SK-N-SH treated with all-trans-retinoic acid at 6 μM for 48 hours (cell line): ENCODE results near the gene ASTN2.

ENCODE experiments used
- ATAC-seq: fragments of 200-7000 bp; cut with Tn5 transposase; 3 replicates; pipeline ENCODE4 v1.9.1; 2020; ENCODE audit warnings: mild to moderate bottlenecking, moderate library complexity
- ARNTL ChIP-seq: fragments of 450-650 bp; formaldehyde crosslinking; IDR thresholded peaks from 2 replicates; pipeline ENCODE4 v1.5.0; 2020; ENCODE audit warnings: low read depth, mild to moderate bottlenecking, moderate library complexity, borderline replicate concordance
- BACH2 ChIP-seq: fragments of 250-450 bp; sonication (Bioruptor Pico); IDR thresholded peaks from 2 replicates; pipeline ENCODE4 v1.9.0; 2021; ENCODE audit warnings: mild to moderate bottlenecking, borderline replicate concordance
- CSDC2 ChIP-seq: fragments of 250-450 bp; sonication (Bioruptor Pico); IDR thresholded peaks from 2 replicates; pipeline ENCODE4 v1.5.0; 2020; ENCODE audit warnings: mild to moderate bottlenecking, moderate library complexity
- CSRNP3 ChIP-seq: fragments of 250-450 bp; sonication (Bioruptor Pico); IDR thresholded peaks from 2 replicates; pipeline ENCODE4 v1.5.1; 2021; ENCODE audit warnings: mild to moderate bottlenecking, moderate library complexity
- ESRRG ChIP-seq: fragments of 250-450 bp; sonication (Bioruptor Pico); IDR thresholded peaks from 2 replicates; pipeline ENCODE4 v1.6.1; 2021; ENCODE audit warnings: mild to moderate bottlenecking
- GLIS3 ChIP-seq: fragments of 250-450 bp; sonication (Bioruptor Pico); IDR thresholded peaks from 2 replicates; pipeline ENCODE4 v1.5.0; 2020; ENCODE audit warnings: mild to moderate bottlenecking, moderate library complexity
- OSR1 ChIP-seq: fragments of 250-450 bp; sonication (Bioruptor Pico); IDR thresholded peaks from 2 replicates; pipeline ENCODE4 v1.8.0; 2022; ENCODE audit warnings: moderate library complexity, mild to moderate bottlenecking, inconsistent platforms
- PATZ1 ChIP-seq: fragments of 250-450 bp; sonication (Bioruptor Pico); IDR thresholded peaks from 2 replicates; pipeline ENCODE4 v1.8.0; 2020; ENCODE audit warnings: mild to moderate bottlenecking, moderate library complexity, borderline replicate concordance
- POU6F1 ChIP-seq: fragments of 250-450 bp; sonication (Bioruptor Pico); IDR thresholded peaks from 2 replicates; pipeline ENCODE4 v1.8.0; 2021; ENCODE audit warnings: low read depth, mild to moderate bottlenecking, moderate library complexity, borderline replicate concordance
- PPARA ChIP-seq: fragments of 250-450 bp; sonication (Bioruptor Pico); IDR thresholded peaks from 2 replicates; pipeline ENCODE4 v1.5.0; 2020; ENCODE audit warnings: mild to moderate bottlenecking, borderline replicate concordance
- RARB ChIP-seq: fragments of 250-450 bp; sonication (Bioruptor Pico); IDR thresholded peaks from 2 replicates; pipeline ENCODE4 v1.8.0; 2021; ENCODE audit warnings: mild to moderate bottlenecking, moderate library complexity
- SNAI2 ChIP-seq: fragments of 250-450 bp; sonication (Bioruptor Pico); IDR thresholded peaks from 2 replicates; pipeline ENCODE4 v1.5.0; 2020; ENCODE audit warnings: mild to moderate bottlenecking, moderate library complexity
- TCF4 ChIP-seq: fragments of 250-450 bp; sonication (Bioruptor Pico); IDR thresholded peaks from 2 replicates; pipeline ENCODE4 v1.8.0; 2021; ENCODE audit warnings: mild to moderate bottlenecking, moderate library complexity, borderline replicate concordance
- TOX ChIP-seq: fragments of 250-450 bp; sonication (Bioruptor Pico); IDR thresholded peaks from 2 replicates; pipeline ENCODE4 v1.8.0; 2021; ENCODE audit warnings: mild to moderate bottlenecking, moderate library complexity, borderline replicate concordance
- TSHZ2 ChIP-seq: fragments of 250-450 bp; sonication (Bioruptor Pico); IDR thresholded peaks from 2 replicates; pipeline ENCODE4 v1.5.0; 2020; ENCODE audit warnings: mild to moderate bottlenecking, moderate library complexity
- ZC3H10 ChIP-seq: fragments of 250-450 bp; sonication (Bioruptor Pico); IDR thresholded peaks from 2 replicates; pipeline ENCODE4 v1.5.1; 2021; ENCODE audit warnings: mild to moderate bottlenecking, moderate library complexity
- ZFP3 ChIP-seq: fragments of 250-450 bp; sonication (Bioruptor Pico); IDR thresholded peaks from 2 replicates; pipeline ENCODE4 v1.5.0; 2020; ENCODE audit warnings: mild to moderate bottlenecking, moderate library complexity
- ZFP30 ChIP-seq: fragments of 450-650 bp; formaldehyde crosslinking; IDR thresholded peaks from 2 replicates; pipeline ENCODE4 v1.5.0; 2022; ENCODE audit warnings: mild to moderate bottlenecking, moderate library complexity
- ZNF565 ChIP-seq: fragments of 450-650 bp; formaldehyde crosslinking; conservative IDR thresholded peaks from 2 replicates; pipeline ENCODE4 v1.5.0; 2020; ENCODE audit warnings: low read depth, mild to moderate bottlenecking, moderate library complexity
- ZNF8 ChIP-seq: fragments of 450-650 bp; formaldehyde crosslinking; IDR thresholded peaks from 2 replicates; pipeline ENCODE4 v1.5.0; 2020; ENCODE audit warnings: mild to moderate bottlenecking, moderate library complexity

ASTN2 gene

GRCh38 chr9:117081641-117082317 is 333.1 kb downstream of the ASTN2 start:
- no peak for TF ChIP-seq SNAI2
- no peak for TF ChIP-seq ARNTL (CRISPR knock-in tag)
- TF ChIP-seq POU6F1 (CRISPR knock-in tag), result no peak
- TF ChIP-seq TCF4 (CRISPR knock-in tag), result no peak
- TF ChIP-seq ESRRG (CRISPR knock-in tag), result no peak
- no peak for TF ChIP-seq CSRNP3 (CRISPR knock-in tag)
- TF ChIP-seq TSHZ2, result no peak
- TF ChIP-seq ZFP30 (CRISPR knock-in tag), result no peak
- no peak for TF ChIP-seq GLIS3 (CRISPR knock-in tag)
- TF ChIP-seq ZC3H10 (CRISPR knock-in tag), result no peak
- TF ChIP-seq ZNF565 (CRISPR knock-in tag), result no peak
- TF ChIP-seq CSDC2, result no peak
- TF ChIP-seq PPARA (CRISPR knock-in tag), result no peak
- TF ChIP-seq RARB (CRISPR knock-in tag), result no peak
- TF ChIP-seq TOX, result no peak
- no peak for TF ChIP-seq ZNF8 (CRISPR knock-in tag)
- no peak for TF ChIP-seq PATZ1 (CRISPR knock-in tag)
- TF ChIP-seq OSR1 (CRISPR knock-in tag), result no peak
- TF ChIP-seq BACH2 (CRISPR knock-in tag), result no peak
- TF ChIP-seq ZFP3 (CRISPR knock-in tag), result no peak

GRCh38 chr9:117080765-117081390 is 334.0 kb downstream of the ASTN2 start:
- ATAC-seq, result no peak
- TF ChIP-seq TCF4 (CRISPR knock-in tag) (peak; percentile 21; the same call in 1 of the 2 replicates), SNAI2 (no peak)
- TF ChIP-seq, all 23 proteins: peak for 1

More at GRCh38 chr9:117081641-117082317, 333.1 kb downstream of the ASTN2 start:
- ATAC-seq, result no peak; the same call in 2 of the 3 replicates

- no peak for ATAC-seq
- no peak for TF ChIP-seq ZNF8 (CRISPR knock-in tag)
- 0 out of 2 replicates have a peak, but pooled peaks have one; percentile 39 for TF ChIP-seq TCF4 (CRISPR knock-in tag)
- TF ChIP-seq ESRRG (CRISPR knock-in tag), result no peak
- TF ChIP-seq TOX, result no peak
- TF ChIP-seq TSHZ2, result 0 out of 2 replicates have a peak, but pooled peaks have one; percentile 29
- TF ChIP-seq BACH2 (CRISPR knock-in tag), result no peak
Measured at GRCh38 chr9:117076571-117077290, 338.1 kb downstream of the ASTN2 start.
